Suppressor macrophage treated with lipopolysaccharide for 4 hours (primary cell): ENCODE data around the gene C1RL.
A peak's percentile ranks its signal among the peaks of the same experiment; 100 is the strongest.

ENCODE experiments used
- DNase-seq: peaks from one replicate; pipeline ENCODE4 v3.0.0-alpha.2; 2020

C1RL gene

DNA sequence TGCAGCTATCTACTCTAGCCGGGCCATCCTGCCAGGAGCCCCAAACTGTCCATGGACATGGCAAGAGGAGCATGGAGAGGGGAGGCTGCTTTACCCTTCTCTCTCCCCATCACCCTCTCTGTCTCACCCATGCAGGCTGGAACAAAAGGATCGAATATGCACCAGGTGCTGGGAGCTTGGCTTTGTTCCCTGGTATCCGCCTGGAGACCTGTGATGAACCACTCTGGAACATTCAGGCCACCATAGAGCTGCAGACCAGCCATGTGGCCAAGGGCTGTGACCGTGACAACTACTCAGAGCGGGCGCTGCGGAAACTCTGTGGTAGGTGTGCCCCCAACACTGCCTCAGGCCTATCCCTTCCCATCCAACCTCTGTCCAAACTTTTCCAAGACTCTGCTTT, 27.1 kb upstream of the C1RL start:
- no peak for DNase-seq

DNA sequence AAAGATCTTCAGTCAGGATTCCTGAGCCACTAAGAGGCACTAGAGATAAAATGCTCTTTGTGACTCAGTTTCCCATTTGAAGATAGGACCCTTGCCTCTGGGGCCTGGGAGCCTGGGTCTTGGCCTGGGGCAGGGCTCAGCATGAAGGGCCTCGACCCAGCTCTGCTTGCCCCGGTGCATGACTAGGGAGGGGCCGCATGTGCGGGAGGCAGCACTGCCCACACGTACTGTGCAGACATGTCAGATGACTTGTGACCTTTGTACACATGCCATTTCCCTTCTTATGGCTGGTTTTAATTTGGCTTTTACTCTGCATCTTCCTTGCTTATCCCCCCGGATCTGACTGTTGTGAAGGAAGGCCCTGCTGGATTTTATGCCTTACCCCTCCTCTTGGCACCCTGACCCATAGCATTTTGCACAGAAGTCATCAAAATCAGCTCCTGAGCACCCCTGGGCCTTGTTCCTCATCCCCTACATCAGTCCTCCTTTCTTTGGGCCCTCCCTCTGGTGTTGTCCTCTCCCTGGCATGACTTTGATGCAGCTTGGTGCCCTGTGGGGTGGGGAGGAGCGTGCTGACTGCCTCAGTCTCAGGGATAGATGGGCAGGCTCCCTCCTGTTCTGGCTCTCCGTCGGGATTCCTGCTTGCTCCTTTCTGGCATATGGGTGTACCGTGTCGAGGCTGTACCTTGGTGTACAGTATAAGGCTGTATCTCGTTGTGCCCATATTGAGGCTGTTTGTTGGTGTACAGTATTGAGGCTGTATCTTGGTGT, 25.6 kb upstream of the C1RL start:
- no peak for DNase-seq

DNA sequence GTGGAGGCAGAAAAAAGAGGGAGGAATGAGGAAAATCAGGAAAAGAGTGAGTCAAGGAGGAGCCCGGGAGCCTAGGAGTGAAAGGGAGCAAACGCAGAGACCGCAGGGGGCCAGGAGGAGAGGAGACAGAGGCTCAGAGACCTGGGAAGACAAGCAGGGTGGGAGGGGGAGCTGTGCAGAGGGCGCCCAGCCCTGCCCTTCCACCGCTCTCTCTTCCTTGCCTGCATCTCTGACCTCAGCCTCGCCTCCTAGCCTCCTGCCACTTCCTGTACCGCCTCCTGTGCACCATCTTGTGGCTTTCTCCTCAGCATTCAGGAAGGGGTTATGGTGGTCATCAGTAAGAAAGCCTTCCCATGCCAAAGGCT, 22.5 kb upstream of the C1RL start:
- no peak for DNase-seq

DNA sequence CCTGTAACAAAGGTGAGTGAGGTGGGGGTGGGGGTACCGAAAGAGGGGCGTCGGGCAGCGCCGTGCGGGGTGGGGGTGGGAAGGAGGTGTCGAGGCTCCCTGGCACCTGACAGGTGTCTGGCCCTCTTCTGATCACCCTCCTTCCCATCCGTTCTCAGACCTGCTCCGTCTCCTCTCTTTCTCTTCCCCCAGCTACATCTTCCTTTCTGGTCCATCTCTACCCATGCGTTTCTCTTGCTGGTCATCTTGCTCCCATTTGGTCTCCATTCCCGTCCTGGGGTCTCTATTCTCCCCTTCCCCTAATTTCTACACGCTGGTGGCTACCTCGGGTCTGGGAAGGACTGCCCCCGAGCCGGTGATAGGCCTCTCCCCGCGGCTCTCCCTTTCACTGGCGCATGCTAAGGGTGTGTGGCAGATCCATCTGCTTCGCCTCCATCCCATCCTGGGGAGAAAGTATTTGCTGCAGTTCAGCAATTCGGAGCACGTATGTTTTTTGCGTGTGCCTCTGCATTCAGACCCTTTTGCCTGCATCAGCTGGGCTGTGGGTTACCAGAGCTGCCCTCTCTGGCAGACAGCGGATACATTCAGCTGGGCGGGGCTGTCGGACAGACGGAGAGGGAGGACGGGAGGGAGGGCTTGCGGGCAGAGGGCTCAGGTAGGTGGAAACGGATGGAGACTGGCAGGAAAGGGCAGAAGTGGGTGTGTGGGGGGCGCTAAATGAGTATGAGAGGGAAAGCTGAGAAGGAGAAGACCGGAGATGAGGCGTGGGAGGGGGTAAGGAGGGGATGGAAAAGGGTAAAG, 21.9 kb upstream of the C1RL start:
- no peak for DNase-seq

DNA sequence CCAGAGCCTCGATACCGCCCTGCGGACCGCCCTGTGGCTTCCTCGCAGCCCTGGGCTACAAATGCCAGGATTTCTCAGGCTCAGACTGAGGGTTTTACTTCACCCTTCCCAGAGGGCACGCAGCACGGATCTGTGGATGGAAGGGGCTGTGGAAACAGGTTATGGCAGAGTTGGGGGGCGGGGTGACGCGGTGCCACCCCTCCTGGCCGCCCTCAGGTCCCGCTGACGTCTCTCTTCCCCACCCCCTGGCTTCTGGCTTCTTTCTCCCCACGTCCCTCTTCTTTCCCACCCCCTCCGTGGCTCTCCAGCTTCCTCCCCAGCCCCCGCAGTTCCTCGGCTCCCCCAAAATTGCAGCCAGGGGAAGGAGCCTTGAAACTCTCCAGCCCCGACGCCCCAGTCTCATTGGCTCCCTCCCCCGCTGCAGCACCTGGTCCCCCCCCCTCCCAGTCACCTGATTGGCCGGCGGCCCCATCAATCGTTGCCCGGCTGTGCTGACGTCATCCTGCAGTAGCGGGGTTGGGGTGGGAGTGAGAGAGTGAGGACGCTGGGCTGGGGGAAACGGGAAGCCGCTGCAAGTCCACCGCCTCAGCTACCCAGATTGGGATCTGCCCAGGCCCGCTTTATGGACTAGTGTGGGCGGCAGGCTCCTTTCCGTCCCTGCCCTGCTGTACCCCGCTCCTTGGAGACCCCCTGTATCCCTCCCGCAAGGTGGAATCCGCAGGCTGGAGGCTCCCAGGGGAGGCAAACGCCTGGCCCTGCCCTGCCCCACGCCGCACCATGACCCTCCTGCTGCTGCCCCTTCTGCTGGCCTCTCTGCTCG, 21.1 kb upstream of the C1RL start, which contains the start of gene CLSTN3:
CLSTN3 (plus strand) TSS at position 500 of the 820 bp plus-strand sequence; CDS start at position 778, 278 bp downstream.
- peak; percentile 57 for DNase-seq

DNA sequence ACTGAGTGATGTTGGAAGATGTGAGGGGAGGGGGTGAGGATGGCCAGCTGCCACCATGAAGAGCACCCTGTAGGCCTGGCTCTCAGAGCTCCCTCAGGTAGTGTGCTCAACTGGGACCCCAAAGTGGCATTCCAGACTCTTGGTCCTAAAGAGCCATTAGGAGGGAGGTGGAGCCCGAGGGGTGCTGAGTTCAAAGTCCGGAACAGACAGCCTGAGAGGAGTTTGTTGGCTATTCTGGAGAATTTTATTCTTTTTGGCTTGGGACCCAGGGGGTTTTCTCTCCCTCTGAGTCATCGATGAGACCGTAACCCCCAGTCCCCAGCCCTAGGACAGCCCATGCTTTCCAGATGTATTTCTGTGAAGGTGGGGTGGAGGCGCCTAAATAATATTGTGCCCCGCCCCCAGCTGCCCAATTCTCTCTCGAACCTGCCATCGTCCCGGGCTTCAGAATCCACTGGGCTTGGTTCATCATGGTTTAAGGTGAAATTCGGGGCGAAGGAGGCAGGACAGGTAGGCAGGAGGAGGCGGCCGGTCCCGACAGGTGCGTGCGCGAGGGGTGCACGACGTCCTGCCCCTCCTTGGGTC, 20.4 kb upstream of the C1RL start:
- no peak for DNase-seq

DNA sequence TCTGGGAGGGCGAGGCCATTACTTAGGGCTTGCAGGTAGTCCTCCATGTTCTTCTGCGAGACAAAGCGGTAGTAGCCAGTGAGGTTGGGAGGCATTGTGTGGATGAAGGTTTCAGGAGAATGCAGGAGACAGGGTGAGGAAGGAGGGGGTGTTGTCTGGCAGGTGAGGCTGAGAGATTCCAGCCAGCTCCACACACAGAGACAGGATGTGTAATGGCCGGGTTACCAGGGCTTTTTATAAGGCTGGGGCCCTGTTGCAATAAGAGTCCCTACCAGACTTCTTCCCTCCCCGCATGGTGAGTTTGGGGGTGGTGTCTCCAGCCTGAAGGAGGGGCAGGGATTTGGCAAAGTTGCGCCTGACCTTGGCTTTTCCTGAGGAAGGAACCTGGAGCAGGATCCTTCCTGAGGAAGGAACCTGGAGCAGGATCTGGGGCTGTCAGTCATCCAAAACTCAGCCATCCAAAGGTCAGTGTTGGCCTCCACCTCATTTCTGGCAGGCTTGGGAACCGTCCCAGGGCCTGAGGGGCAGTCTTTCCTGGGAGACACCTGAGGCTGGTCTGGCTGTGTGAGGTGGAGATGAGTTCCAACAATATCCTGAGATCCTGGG, 19.8 kb upstream of the C1RL start, which contains the start of gene RBP5:
RBP5 (minus strand) TSS at position 209 of the 606 bp plus-strand sequence; CDS start at position 95, 114 bp downstream.
- DNase-seq, result no peak

DNA sequence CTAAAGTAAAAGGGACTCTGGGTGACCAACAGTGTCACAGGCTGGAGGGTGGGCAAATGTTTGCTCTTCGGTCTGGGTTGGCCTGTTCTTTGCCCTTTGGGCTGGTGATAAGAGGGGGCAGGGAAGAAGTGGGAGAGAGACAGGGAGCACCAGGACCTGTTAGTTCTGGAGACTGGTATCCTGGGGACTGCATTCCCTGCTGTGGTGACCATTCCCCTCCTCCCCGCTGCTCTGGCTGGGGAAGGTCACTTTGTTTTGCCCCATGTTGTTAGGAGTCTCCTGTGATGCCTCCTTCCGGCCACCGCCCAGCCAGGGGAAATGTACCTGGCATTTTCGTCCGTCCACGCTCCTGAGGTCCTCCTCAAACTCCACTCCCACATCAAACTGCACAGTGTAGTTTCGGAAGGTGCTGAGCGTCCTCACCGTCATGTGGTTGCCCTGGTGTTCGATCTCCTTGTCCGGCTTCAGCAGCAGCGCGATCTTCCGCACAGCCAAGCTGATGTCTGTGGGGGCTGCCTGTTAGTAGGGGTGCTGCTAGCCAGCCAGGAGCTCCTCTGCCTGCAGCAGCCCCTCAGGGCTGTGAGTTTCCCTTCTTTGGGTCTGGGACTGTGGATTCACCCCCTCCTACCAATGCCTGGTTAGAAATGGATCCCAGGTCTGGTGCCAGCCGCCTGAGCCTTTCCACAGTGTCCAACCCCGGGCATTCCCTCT, 19.1 kb upstream of the C1RL start:
- no peak for DNase-seq

DNA sequence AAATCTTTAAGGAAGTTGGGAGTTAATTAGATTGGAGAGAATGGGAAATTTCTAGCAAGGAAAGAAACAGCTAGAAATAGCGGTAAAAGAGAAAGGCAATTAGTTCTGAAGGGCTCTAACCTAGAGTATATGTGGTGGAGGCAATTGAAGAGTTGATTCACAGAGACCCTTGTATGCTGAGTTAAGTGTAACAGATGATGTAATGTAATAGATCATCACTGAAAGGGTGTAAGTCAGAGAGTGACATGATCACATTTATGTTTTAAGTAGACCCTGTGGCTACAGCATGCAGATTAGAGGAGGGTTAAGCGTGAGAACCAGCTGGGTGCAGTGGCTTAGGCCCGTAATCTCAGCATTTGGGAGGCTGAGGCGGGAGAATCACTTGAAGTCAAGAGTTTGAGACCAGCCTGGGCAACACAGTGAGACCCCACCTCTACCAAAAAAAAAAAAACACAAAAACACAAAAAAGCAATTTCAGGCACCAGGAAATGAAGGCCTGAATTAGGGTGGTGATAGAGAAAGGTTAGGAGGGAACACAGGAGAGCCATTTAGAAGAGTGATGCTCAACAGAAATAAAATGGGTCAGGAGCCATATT, 16.7 kb upstream of the C1RL start:
- no peak for DNase-seq

DNA sequence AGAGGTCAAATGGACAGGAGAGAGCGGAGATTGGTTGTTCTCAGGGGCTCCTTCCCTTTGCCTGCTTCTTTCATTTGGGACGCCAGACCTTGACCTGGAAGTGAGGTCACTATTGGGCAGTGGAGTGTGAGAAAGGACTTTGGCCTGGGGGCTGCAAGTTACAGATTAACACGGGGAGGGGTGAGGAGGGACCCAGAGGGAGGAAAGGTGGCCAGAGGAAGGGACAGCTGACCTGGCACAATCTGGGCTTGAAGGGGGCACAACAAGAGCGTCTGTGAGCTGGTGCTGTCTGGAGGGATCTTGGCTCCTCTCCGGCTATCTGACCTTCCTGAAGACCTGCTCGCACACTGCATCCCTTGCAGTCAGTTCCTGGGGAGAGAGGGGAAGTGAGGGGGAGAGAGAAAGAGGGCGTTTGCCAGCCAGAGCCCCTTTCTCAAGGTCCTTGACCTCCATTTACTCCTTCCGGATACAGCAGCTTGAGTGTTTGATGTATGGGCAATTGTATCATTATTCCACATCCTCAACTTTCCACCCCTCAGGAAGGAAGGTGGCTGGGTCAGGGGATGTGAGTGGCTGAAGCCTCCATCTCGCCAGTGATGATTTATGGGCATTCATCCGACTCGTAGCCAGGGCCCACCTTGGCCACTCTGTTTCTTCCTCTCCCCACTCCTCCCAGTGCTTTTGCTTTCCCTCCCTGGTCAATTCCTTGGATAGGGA, 14.9 kb upstream of the C1RL start:
- DNase-seq, result no peak

DNA sequence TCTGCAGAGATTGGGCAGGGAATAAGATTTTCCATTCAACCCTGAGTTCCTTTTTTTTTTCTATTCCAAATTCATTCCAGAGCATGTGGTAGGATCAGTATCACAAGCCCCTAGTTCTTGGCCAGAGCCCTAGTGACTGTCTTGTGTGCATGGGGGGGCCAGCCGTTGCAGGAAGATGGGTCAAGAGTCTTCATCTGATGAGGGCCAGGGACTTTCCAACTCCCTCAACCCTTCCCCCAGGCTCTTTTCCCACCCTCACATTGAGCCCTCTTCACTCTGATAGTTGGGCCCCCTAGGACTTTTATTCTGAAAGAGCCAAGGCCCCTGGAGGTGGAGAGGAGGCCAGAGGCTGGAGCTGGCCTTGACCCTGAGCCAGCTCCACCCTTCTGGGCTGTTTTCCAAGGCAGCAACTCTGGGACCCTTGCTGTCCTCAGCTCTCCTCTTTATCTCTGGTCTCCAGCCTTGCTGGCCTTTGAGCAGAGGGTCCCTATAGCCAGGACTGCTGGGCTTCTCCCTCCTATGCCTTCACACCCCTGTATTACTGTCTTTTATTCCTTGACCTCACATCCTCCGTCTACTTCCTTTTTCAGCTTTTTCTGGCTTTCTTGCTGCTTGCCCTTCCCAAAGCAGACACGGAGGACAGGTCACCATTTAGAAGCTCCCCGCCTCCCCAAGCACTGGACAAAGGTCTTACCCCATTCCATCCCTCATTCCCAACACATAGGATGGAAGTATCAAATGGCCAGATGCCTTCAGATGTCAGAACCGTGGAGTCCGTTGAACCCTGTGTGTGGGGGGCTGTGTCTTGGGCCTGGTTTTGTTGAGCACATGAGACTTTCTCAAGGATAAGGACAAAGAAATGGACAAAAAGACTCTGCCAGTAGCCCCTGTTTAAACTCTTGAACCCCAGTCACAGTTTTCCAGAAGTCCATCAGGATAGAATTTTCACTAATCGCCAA, 14.1 kb upstream of the C1RL start:
- DNase-seq, result no peak

DNA sequence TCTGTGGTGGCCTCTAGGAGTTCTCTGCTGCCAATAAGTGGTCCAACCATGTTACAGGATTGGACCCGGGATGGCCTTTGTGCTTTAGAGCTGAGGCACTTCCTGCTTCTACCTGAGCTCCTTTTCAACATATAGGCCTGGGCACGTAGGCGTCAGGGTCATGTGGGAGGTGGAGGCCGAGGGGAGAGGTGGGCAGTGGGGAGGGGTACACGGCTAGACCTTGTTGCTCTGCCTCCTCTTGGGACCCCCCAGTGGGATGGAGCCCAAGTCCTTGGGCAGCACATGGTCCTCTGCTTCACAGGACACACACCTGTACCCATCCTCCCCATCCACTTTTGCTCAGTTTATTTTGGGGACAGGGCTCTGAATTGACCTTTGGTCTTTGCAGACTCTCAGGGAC, 12.3 kb upstream of the C1RL start:
- DNase-seq, result no peak

DNA sequence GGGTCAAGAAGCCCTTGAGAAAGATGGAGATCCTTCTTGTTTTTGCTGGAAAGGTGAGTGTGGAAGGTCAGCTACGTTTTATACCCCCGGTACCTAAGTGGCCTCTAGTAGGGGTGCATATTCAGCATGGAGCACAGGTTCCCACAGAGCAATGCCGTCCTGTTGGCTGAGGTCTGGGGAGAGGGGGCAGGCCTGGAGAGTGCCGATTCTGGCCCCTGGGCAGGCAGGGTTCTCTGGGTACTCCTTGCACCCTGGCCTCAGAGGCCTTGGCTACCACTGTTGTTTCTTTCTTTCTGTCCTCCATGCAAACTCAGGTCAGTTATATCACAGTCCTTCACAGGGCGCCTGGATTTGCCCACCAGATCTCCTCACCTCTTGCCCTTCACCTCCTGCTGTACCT, 11.2 kb upstream of the C1RL start:
- no peak for DNase-seq

DNA sequence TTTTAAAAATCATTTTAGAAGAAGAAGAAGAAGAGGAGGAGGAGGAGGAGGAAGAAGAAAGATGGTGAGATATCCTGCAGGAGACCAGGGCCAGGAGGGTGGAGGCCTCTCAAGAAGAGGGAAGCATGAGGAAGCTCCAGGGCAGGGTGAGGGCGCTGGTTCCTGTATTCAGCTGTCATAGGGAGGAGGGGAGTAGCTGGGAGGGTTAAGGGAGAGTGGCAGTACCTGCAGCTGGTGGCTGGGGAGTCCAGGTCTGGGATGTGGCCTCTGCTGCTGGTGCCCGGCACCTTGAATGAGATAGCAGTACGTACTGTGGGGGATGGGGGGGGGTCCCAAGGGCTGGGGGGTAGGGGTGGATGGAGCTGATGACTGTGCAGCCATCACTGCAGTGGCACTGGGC, 9.9 kb upstream of the C1RL start:
- DNase-seq, result peak; percentile 23

DNA sequence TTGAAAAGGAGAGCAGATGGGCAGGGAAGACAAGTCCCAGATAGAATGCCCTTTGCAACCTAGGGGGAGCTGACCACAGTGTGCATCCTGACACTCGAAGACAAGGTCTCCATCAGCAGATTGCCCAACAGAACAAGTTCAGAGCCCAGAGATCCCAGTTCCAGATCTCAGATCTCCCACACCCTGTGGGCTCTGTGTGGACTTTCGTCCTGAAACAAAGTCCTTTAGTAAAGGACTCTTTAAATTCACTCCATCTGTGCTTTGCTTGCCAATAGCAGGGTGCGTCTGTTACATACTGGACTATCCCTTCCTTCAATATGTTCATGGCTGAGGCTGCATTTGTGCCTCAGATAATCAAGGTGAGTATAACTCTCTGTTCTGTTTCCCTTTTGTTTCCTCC, 8.7 kb upstream of the C1RL start:
- DNase-seq, result no peak

DNA sequence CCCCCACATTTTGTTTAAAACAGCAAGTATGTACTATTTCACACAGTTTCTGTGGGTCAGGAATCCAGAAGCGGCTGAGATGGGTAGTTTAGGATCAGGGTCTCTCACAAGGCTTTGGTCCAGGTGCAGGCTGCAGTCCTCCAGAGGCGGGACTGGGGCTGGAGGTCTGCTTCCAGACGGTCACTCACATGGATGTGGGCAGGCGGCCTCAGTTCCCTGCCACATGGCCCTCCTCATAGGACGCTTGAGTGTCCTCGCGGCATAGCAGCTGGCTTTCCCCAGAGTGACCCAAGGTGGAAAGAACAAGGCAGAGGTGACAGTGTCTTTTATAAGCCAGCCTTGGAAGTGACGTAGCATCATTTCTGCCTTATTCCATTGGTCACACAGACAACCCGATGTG, 7.9 kb upstream of the C1RL start:
- no peak for DNase-seq

DNA sequence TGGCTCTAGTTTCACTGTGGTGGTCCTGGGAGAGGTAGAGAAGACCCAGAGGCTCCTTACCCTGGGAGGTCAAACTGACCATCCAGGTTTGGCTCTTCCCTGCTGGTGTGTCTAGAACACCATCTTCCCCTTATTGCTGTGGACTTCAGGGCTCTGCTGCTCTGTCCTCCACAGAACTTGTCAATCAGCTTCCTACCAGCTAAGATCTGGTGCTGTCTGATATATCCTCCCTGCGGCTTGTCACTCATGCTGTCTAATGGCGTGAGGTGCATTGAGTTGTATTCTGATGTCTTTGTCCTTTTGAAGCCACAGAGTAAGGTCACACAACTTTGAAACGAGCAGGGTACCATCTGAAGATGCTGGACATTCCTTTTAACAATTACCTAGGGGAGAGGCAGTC, 7.2 kb upstream of the C1RL start:
- no peak for DNase-seq

DNA sequence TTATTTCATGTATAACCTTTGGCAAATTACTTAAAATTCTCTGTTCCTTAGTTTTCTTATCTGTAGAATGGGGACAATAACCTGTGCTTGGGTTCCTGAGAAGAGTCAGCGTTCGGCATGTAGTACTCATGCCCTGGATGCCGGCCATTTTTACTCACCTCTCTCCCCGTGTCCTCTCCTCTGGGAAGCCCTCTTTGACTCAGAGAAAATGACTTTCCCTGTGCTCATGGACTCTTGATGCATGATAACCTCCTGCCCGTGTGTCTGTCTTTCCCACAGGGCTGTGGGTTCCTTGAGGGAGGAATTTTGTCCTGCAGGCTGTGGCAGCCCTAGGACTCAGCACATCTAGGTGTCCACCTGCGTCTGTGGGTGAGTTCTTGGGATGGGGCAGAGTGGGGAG, 5.8 kb upstream of the C1RL start:
- DNase-seq, result no peak

DNA sequence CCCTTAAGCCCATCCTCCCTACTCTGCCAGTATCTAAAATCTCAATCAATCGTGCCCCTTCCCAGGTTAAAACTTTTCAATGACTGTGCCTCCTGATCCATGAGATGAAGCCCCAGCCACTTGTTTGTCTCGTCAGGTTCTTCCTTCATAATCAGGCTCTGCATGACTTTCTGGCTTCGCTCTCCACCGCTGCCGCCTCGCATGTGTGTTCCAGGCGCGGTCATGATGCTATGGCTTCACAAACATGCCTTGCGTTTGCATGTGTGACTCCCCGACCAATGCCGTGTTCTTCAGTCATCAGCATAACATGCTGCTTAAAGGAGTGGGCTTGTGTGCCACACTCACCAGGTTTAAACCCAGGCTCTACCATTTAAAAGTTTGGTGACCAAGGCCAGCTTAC, 5.0 kb upstream of the C1RL start:
- no peak for DNase-seq
